Gastrocnemius medialis (tissue), 4 donors: ENCODE data around the gene NXNL2.

Experiments used
- POLR2A ChIP-seq, 2 donors: fragments of 450-650 bp; IDR thresholded peaks; one replicate each; pipeline ENCODE4 v1.6.1; 2017; ENCODE audit warnings: antibody characterized with exemption in 2 of 2, mild to moderate bottlenecking in 2 of 2, moderate library complexity in 2 of 2
- TF ChIP-seq, protein P1 (sequence below), 5 experiments: fragments of 450-650 bp in 3 of 5; fragments of 200-600 bp in 2 of 5; sonication (generic) in 2 of 5; IDR thresholded peaks in 4 of 5; conservative IDR thresholded peaks in 1 of 5; 1 replicate in 4 of 5; 2 replicates in 1 of 5; pipeline ENCODE4 v1.5.1; 2016 to 2019; ENCODE audit warnings: antibody characterized with exemption in 5 of 5, mild to moderate bottlenecking in 3 of 5, moderate library complexity in 3 of 5

DNA sequence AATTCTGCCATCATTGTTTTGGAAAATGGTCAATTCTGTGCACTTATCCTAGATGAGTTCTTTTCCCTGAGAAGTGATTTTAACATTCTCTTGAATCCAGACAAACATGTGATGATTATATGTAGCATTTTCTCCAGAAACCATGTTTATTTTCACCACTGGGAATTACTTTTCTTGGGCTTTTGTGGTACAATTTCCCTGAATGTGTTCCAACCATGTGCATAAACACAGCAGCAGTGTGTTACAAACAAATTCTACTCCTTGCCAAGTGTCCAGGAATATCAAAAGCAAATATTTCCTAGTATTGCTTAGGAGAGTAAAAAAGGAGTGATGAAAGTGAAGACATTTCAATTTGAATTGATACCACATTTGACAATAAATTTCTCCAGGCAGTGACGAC lies 50.4 kb downstream of the NXNL2 start:
- TF ChIP-seq, protein P1, sequence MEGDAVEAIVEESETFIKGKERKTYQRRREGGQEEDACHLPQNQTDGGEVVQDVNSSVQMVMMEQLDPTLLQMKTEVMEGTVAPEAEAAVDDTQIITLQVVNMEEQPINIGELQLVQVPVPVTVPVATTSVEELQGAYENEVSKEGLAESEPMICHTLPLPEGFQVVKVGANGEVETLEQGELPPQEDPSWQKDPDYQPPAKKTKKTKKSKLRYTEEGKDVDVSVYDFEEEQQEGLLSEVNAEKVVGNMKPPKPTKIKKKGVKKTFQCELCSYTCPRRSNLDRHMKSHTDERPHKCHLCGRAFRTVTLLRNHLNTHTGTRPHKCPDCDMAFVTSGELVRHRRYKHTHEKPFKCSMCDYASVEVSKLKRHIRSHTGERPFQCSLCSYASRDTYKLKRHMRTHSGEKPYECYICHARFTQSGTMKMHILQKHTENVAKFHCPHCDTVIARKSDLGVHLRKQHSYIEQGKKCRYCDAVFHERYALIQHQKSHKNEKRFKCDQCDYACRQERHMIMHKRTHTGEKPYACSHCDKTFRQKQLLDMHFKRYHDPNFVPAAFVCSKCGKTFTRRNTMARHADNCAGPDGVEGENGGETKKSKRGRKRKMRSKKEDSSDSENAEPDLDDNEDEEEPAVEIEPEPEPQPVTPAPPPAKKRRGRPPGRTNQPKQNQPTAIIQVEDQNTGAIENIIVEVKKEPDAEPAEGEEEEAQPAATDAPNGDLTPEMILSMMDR (IDR thresholded peaks at IDR 0.05 in 4 of 5, conservative IDR thresholded peaks at IDR 0.05 in 1 of 5), result no peak
- TF ChIP-seq POLR2A (IDR thresholded peaks at IDR 0.05), result no peak
